HG03432 (cell line): ENCODE results near the gene HSPG2.

Experiments
- ATAC-seq: cut with Tn5 transposase; IDR thresholded peaks from one replicate; pipeline ENCODE4 v1.9.1; 2021; ENCODE audit warnings: mild to moderate bottlenecking, moderate library complexity; ENCODE audit not compliant: unreplicated experiment

Gene HSPG2

GRCh38 chr1:21884456-21885235, 52.5 kb downstream of the HSPG2 start:
- ATAC-seq, result no peak

GRCh38 chr1:21882721-21883415, 54.2 kb downstream of the HSPG2 start:
- no peak for ATAC-seq

GRCh38 chr1:21881250-21881649, 55.9 kb downstream of the HSPG2 start:
- ATAC-seq, result no peak

- ATAC-seq, result no peak
Observed at GRCh38 chr1:21880619-21880970, 56.5 kb downstream of the HSPG2 start.

- ATAC-seq, result no peak
Observed at GRCh38 chr1:21879928-21880618, 57.0 kb downstream of the HSPG2 start.

GRCh38 chr1:21878840-21879478, 58.2 kb downstream of the HSPG2 start:
- ATAC-seq, result no peak

GRCh38 chr1:21878009-21878773, 58.9 kb downstream of the HSPG2 start:
- no peak for ATAC-seq

GRCh38 chr1:21876267-21876666, 60.8 kb downstream of the HSPG2 start:
- no peak for ATAC-seq

- no peak for ATAC-seq
Observed at GRCh38 chr1:21875621-21876063, 61.5 kb downstream of the HSPG2 start.

- ATAC-seq, result no peak
Observed at GRCh38 chr1:21874778-21875547, 62.1 kb downstream of the HSPG2 start.

- no peak for ATAC-seq
Observed at GRCh38 chr1:21874328-21874727, 62.8 kb downstream of the HSPG2 start.

- ATAC-seq, result no peak
Observed at GRCh38 chr1:21873761-21874160, 63.3 kb downstream of the HSPG2 start.

GRCh38 chr1:21873174-21873573, 63.9 kb downstream of the HSPG2 start:
- no peak for ATAC-seq

GRCh38 chr1:21872445-21873079, 64.5 kb downstream of the HSPG2 start:
- ATAC-seq, result no peak

GRCh38 chr1:21871943-21872342, 65.2 kb downstream of the HSPG2 start:
- ATAC-seq, result no peak

GRCh38 chr1:21870611-21871010, 66.5 kb downstream of the HSPG2 start:
- no peak for ATAC-seq

- ATAC-seq, result no peak
Observed at GRCh38 chr1:21869620-21870121, 67.4 kb downstream of the HSPG2 start.

- ATAC-seq, result no peak
Observed at GRCh38 chr1:21868941-21869454, 68.1 kb downstream of the HSPG2 start.

- no peak for ATAC-seq
Observed at GRCh38 chr1:21868482-21868881, 68.6 kb downstream of the HSPG2 start.
